Panc1 (cell line): ENCODE measurements around the gene APOBEC3B. TPM values are rescaled to one million over a fixed set of nuclear protein-coding genes. Genes with fewer than 3 reads are reported as not detected.

ENCODE experiments used
- ATAC-seq: fragments of 200-7000 bp; cut with Tn5 transposase; 2 replicates; pipeline ENCODE4 v1.9.1; 2020; ENCODE audit warnings: mild to moderate bottlenecking, moderate library complexity
- BruUV-seq: library from RNA; stranded (reverse); fragments of 400-500 nt; replicated peaks from 2 replicates; lab custom pipeline; 2021; lab: Mats Ljungman, UMichigan
- CTCF ChIA-PET: fragments of 300-600 bp; sonication (Branson Sonifier 250); formaldehyde crosslinking; loops from one replicate; lab custom pipeline; 2022; ENCODE audit warnings: antibody characterized with exemption; lab: Charles Lee
- POLR2A ChIA-PET: fragments of 300-600 bp; sonication (Branson Sonifier 250); formaldehyde crosslinking; loops from one replicate; lab custom pipeline; 2022; ENCODE audit warnings: antibody characterized with exemption; lab: Charles Lee
- DNase-seq: peaks from one replicate; pipeline ENCODE4 v3.0.0-alpha.2; 2010; ENCODE audit warnings: low read depth, low spot score
- H3K27ac ChIP-seq: 2 replicates; pipeline ENCODE4 v1.5.1; 2011; ENCODE audit warnings: mild to moderate bottlenecking, low read length, inconsistent platforms
- H3K27me3 ChIP-seq: fragments of 200-500 bp; sonication (Bioruptor generic); 2 replicates; pipeline ENCODE4 v1.6.0; 2014; ENCODE audit warnings: low read length, inconsistent platforms; ENCODE audit not compliant: control insufficient read depth, insufficient read depth
- H3K36me3 ChIP-seq: fragments of 200-500 bp; sonication (Bioruptor generic); 2 replicates; pipeline ENCODE4 v1.5.1; 2014; ENCODE audit warnings: inconsistent platforms, mild to moderate bottlenecking, low read length, moderate library complexity; ENCODE audit not compliant: control insufficient read depth, insufficient read depth
- H3K4me1 ChIP-seq: 2 replicates; pipeline ENCODE4 v1.5.1; 2011; ENCODE audit warnings: inconsistent platforms, mild to moderate bottlenecking, low read length, moderate library complexity; ENCODE audit not compliant: control insufficient read depth, insufficient read depth
- H3K4me3 ChIP-seq, 2 experiments: 2 replicates each; pipeline ENCODE4 v1.5.1; 2011 to 2012; ENCODE audit warnings: low read depth in 2 of 2, low read length in 2 of 2, mild to moderate bottlenecking in 2 of 2, inconsistent platforms in 1 of 2, moderate library complexity in 1 of 2
- H3K9me3 ChIP-seq: fragments of 200-500 bp; sonication (Bioruptor generic); 2 replicates; pipeline ENCODE4 v1.5.1; 2014; ENCODE audit warnings: low read depth, mild to moderate bottlenecking, inconsistent platforms, low read length, moderate library complexity; ENCODE audit not compliant: control insufficient read depth, insufficient read depth
- CTCF ChIP-seq: fragments of 450-650 bp; IDR thresholded peaks from 2 replicates; pipeline ENCODE4 v1.5.1; 2017; ENCODE audit warnings: mild to moderate bottlenecking
- POLR2AphosphoS5 ChIP-seq: IDR thresholded peaks from 2 replicates; pipeline ENCODE4 v1.6.1; 2012; ENCODE audit warnings: mild to moderate bottlenecking, low read depth, low read length, moderate library complexity
- REST ChIP-seq, 2 experiments: IDR thresholded peaks; 2 replicates each; pipeline ENCODE4 v1.6.1; 2011 to 2012; ENCODE audit warnings: low read depth in 2 of 2, control low read depth in 1 of 2, low read length in 1 of 2, mild to moderate bottlenecking in 1 of 2, moderate library complexity in 1 of 2; ENCODE audit not compliant: insufficient read depth in 1 of 2
- SIN3A ChIP-seq: IDR thresholded peaks from 2 replicates; pipeline ENCODE4 v1.6.1; 2012; ENCODE audit warnings: low read depth, mild to moderate bottlenecking, low read length, moderate library complexity, borderline replicate concordance; ENCODE audit not compliant: insufficient read depth
- TCF7L2 ChIP-seq: IDR thresholded peaks from 2 replicates; pipeline ENCODE4 v1.6.1; 2011; ENCODE audit warnings: mild to moderate bottlenecking, low read depth, low read length, inconsistent platforms
- in situ Hi-C: cut with HindIII; loops from 2 replicates; pipeline ENCODE4 v1.10.0; 2016; ENCODE audit warnings: low sequenced_read_pairs, low pct_unique_long_range_greater_than_20kb
- intact Hi-C: fragments of 100-400 bp; cut with micrococcal nuclease; formaldehyde crosslinking; loops from one replicate; pipeline ENCODE4 v1.10.0; 2022; ENCODE audit not compliant: unreplicated experiment
- total RNA-seq: library from RNA; stranded (reverse); gene quantifications from one replicate; pipeline ENCODE4 v1.2.1, GENCODE V29; 2021; ENCODE audit not compliant: unreplicated experiment

APOBEC3B gene
- total RNA-seq, 1 experiment from 2014 or later, result 15.6 TPM

GRCh38 chr22:38948181-38948940 is 33.8 kb upstream of the APOBEC3B start:
- Histone ChIP-seq H3K4me1 (no peaks in the 10 kb centered on the region), H3K4me3 (no peak overlapping the region), H3K27me3 (no peaks in the 10 kb centered on the region; the same call in 1 of the 2 replicates), H3K36me3 (no peaks in the 10 kb centered on the region), H3K27ac (no peak overlapping the region), H3K9me3 (no peaks in the 10 kb centered on the region)
- ChIA-PET CTCF (no interaction called here), POLR2A (no interaction called here)
- ATAC-seq (no peak), DNase-seq (no peak)
- in situ Hi-C loops (no loop called here), intact Hi-C loops (no loop called here)
- BruUV-seq, result no TSS peak
- no peak for TF ChIP-seq CTCF
- no peak for TF ChIP-seq TCF7L2
- no peak for TF ChIP-seq SIN3A
- TF ChIP-seq REST (IDR thresholded peaks at IDR 0.05; ENCODE audit: insufficient read depth in 1 of 2, low read depth in 2 of 2, low read length in 1 of 2), result no peak
- TF ChIP-seq POLR2AphosphoS5, result no peak

- intact Hi-C loops, result no loop called here
- no peak for TF ChIP-seq POLR2AphosphoS5
- no peak for TF ChIP-seq REST (IDR thresholded peaks at IDR 0.05; ENCODE audit: insufficient read depth in 1 of 2, low read depth in 2 of 2, low read length in 1 of 2)
- TF ChIP-seq CTCF, result no peak
- no peak for TF ChIP-seq TCF7L2
- TF ChIP-seq SIN3A, result no peak
- Histone ChIP-seq H3K4me3 (no peak overlapping the region), H3K36me3 (no peaks in the 10 kb centered on the region), H3K9me3 (no peaks in the 10 kb centered on the region), H3K27ac (no peak overlapping the region), H3K27me3 (no peaks in the 10 kb centered on the region; the same call in 1 of the 2 replicates), H3K4me1 (no peaks in the 10 kb centered on the region)
- ATAC-seq (no peak), DNase-seq (no peak)
- in situ Hi-C loops, result no loop called here
- POLR2A ChIA-PET, result interaction anchor here (0.6 kb wide), 1 partner anchor 84 kb away, joined by 3 read pairs; no protein-coding TSS in a partner anchor
- CTCF ChIA-PET, result interaction anchor here (0.6 kb wide), 2 partner anchors 25 to 295 kb away, joined by 3 to 6 read pairs; no protein-coding TSS in a partner anchor
- BruUV-seq, result no TSS peak
Observed at GRCh38 chr22:38949889-38950405, 32.2 kb upstream of the APOBEC3B start.
